Nephron progenitor cell (in vitro differentiated cells): ENCODE measurements around the gene SYF2.

ENCODE experiments used
- DNase-seq: peaks from one replicate; pipeline ENCODE4 v3.0.0; 2021
- H3K27ac Mint-ChIP-seq: 2 replicates; pipeline ENCODE4 v1.8.0; 2021; ENCODE audit warnings: mild to moderate bottlenecking, moderate library complexity, mixed read lengths
- H3K27me3 Mint-ChIP-seq: 2 replicates; pipeline ENCODE4 v1.8.0; 2021; ENCODE audit warnings: mild to moderate bottlenecking, low read depth, mixed read lengths; ENCODE audit not compliant: poor library complexity
- H3K36me3 Mint-ChIP-seq: 2 replicates; pipeline ENCODE4 v1.8.0; 2021; ENCODE audit warnings: low read depth, mixed read lengths
- H3K4me1 Mint-ChIP-seq: 2 replicates; pipeline ENCODE4 v1.8.0; 2021; ENCODE audit warnings: mixed read lengths
- H3K4me3 Mint-ChIP-seq: 2 replicates; pipeline ENCODE4 v1.8.0; 2021; ENCODE audit warnings: mild to moderate bottlenecking, moderate library complexity, mixed read lengths
- H3K9me3 Mint-ChIP-seq: 2 replicates; pipeline ENCODE4 v1.8.0; 2021; ENCODE audit warnings: mild to moderate bottlenecking, moderate library complexity, mixed read lengths
- CTCF ChIP-seq: fragments of 200-600 bp; sonication (generic); IDR thresholded peaks from 2 replicates; pipeline ENCODE4 v1.5.0; 2021; ENCODE audit warnings: antibody characterized with exemption

The SYF2 gene

GRCh38 chr1:25212725-25213124 lies 19.6 kb downstream of the SYF2 start:
- H3K9me3 Mint-ChIP-seq, result no peaks in the 10 kb centered on the region
- no peaks in the 10 kb centered on the region for H3K36me3 Mint-ChIP-seq
- peaks cover 85% of the 10 kb centered on the region for H3K27me3 Mint-ChIP-seq
- peaks cover 7% of the 10 kb centered on the region for H3K4me1 Mint-ChIP-seq
- no peak overlapping the region for H3K27ac Mint-ChIP-seq
- no peak for TF ChIP-seq CTCF
- DNase-seq, result no peak
- H3K4me3 Mint-ChIP-seq, result no peak overlapping the region

GRCh38 chr1:25210728-25211127 lies 21.6 kb downstream of the SYF2 start:
- TF ChIP-seq CTCF, result no peak
- H3K9me3 Mint-ChIP-seq, result no peaks in the 10 kb centered on the region
- H3K27me3 Mint-ChIP-seq, result peaks cover 93% of the 10 kb centered on the region
- no peak overlapping the region for H3K4me3 Mint-ChIP-seq
- no peak for DNase-seq
- H3K27ac Mint-ChIP-seq, result no peak overlapping the region
- no peaks in the 10 kb centered on the region for H3K36me3 Mint-ChIP-seq
- H3K4me1 Mint-ChIP-seq, result peaks cover 7% of the 10 kb centered on the region

- no peaks in the 10 kb centered on the region for H3K9me3 Mint-ChIP-seq
- no peak overlapping the region for H3K4me3 Mint-ChIP-seq
- H3K36me3 Mint-ChIP-seq, result no peaks in the 10 kb centered on the region
- H3K4me1 Mint-ChIP-seq, result peaks cover 7% of the 10 kb centered on the region
- peaks cover 95% of the 10 kb centered on the region for H3K27me3 Mint-ChIP-seq
- DNase-seq, result no peak
- TF ChIP-seq CTCF, result no peak
- no peak overlapping the region for H3K27ac Mint-ChIP-seq
These were observed 22.8 kb downstream of the SYF2 start for GRCh38 chr1:25209516-25209915.

GRCh38 chr1:25208561-25209222 lies 23.6 kb downstream of the SYF2 start:
- Mint-ChIP-seq H3K4me1 (peaks cover 7% of the 10 kb centered on the region), H3K9me3 (no peaks in the 10 kb centered on the region), H3K27ac (no peak overlapping the region), H3K36me3 (no peaks in the 10 kb centered on the region), H3K4me3 (no peak overlapping the region), H3K27me3 (peaks cover 98% of the 10 kb centered on the region)
- no peak for TF ChIP-seq CTCF
- no peak for DNase-seq

- Mint-ChIP-seq H3K4me3 (no peak overlapping the region), H3K27me3 (peaks cover 98% of the 10 kb centered on the region), H3K9me3 (no peaks in the 10 kb centered on the region), H3K4me1 (peaks cover 7% of the 10 kb centered on the region), H3K27ac (no peak overlapping the region), H3K36me3 (no peaks in the 10 kb centered on the region)
- TF ChIP-seq CTCF, result no peak
- DNase-seq, result no peak
These were observed 24.2 kb downstream of the SYF2 start for GRCh38 chr1:25208092-25208491.

- Mint-ChIP-seq H3K4me1 (peaks cover 13% of the 10 kb centered on the region), H3K27ac (no peak overlapping the region), H3K4me3 (no peak overlapping the region), H3K9me3 (peaks cover 12% of the 10 kb centered on the region), H3K27me3 (peaks cover 98% of the 10 kb centered on the region), H3K36me3 (no peaks in the 10 kb centered on the region)
- DNase-seq, result no peak
- no peak for TF ChIP-seq CTCF
These were observed 26.1 kb downstream of the SYF2 start for GRCh38 chr1:25206201-25206600.
